ENCODE results near the gene TEAD2. TPM values are rescaled to one million over a fixed set of nuclear protein-coding genes. Genes with fewer than 3 reads are reported as not detected.
"Not testable (repeated sequence)": the region's sequence is repeated elsewhere in the genome, so short reads cannot be mapped to it uniquely, and the experiment has no call there.

Gene TEAD2
- total RNA-seq, 1 experiment from 2014 or later, result 106 TPM

- peak; percentile 62 for DNase-seq (ENCODE audit: low spot score)
- H3K9me3 Mint-ChIP-seq, result peaks cover 8% of the 10 kb centered on the region
- H3K27me3 Mint-ChIP-seq (ENCODE audit: low read depth), result peaks cover 22% of the 10 kb centered on the region
- peak; percentile 79 for ATAC-seq
- POLR2A ChIA-PET, result interaction anchor here (0.5 kb wide), 1 partner anchor 34 kb away, joined by 3 read pairs; the partner anchor contains the start of gene TEAD2
- TF ChIP-seq USF1 (CRISPR knock-in tag; IDR thresholded peaks at IDR 0.05) (no peak), EMX1 (CRISPR knock-in tag; IDR thresholded peaks at IDR 0.05) (no peak)
- TF ChIP-seq, protein P1, sequence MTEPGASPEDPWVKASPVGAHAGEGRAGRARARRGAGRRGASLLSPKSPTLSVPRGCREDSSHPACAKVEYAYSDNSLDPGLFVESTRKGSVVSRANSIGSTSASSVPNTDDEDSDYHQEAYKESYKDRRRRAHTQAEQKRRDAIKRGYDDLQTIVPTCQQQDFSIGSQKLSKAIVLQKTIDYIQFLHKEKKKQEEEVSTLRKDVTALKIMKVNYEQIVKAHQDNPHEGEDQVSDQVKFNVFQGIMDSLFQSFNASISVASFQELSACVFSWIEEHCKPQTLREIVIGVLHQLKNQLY (CRISPR knock-in tag; IDR thresholded peaks at IDR 0.05), result no peak
- TF ChIP-seq, protein P2, sequence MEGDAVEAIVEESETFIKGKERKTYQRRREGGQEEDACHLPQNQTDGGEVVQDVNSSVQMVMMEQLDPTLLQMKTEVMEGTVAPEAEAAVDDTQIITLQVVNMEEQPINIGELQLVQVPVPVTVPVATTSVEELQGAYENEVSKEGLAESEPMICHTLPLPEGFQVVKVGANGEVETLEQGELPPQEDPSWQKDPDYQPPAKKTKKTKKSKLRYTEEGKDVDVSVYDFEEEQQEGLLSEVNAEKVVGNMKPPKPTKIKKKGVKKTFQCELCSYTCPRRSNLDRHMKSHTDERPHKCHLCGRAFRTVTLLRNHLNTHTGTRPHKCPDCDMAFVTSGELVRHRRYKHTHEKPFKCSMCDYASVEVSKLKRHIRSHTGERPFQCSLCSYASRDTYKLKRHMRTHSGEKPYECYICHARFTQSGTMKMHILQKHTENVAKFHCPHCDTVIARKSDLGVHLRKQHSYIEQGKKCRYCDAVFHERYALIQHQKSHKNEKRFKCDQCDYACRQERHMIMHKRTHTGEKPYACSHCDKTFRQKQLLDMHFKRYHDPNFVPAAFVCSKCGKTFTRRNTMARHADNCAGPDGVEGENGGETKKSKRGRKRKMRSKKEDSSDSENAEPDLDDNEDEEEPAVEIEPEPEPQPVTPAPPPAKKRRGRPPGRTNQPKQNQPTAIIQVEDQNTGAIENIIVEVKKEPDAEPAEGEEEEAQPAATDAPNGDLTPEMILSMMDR (IDR thresholded peaks at IDR 0.05), result peak; percentile 67
- TF ChIP-seq, protein P3, sequence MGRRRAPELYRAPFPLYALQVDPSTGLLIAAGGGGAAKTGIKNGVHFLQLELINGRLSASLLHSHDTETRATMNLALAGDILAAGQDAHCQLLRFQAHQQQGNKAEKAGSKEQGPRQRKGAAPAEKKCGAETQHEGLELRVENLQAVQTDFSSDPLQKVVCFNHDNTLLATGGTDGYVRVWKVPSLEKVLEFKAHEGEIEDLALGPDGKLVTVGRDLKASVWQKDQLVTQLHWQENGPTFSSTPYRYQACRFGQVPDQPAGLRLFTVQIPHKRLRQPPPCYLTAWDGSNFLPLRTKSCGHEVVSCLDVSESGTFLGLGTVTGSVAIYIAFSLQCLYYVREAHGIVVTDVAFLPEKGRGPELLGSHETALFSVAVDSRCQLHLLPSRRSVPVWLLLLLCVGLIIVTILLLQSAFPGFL (CRISPR knock-in tag; IDR thresholded peaks at IDR 0.05; ENCODE audit: borderline replicate concordance), result no peak
- H3K36me3 Mint-ChIP-seq, result peaks cover 5% of the 10 kb centered on the region
- CTCF ChIA-PET, result interaction anchor here (0.6 to 1.9 kb wide), 33 partner anchors 10 to 540 kb away, joined by 3 to 20 read pairs (median 4); partner anchors contain the start of genes DKKL1, KASH5, SLC17A7 and TEAD2
- no peak overlapping the region for H3K27ac Mint-ChIP-seq
- H3K4me3 Mint-ChIP-seq, result no peak overlapping the region
- peaks cover 2% of the 10 kb centered on the region; the same call in 1 of the 2 replicates for H3K4me1 Mint-ChIP-seq
These were observed 34.2 kb downstream of the TEAD2 start for GRCh38 chr19:49327878-49328544.

GRCh38 chr19:49326165-49326704 is 36.0 kb downstream of the TEAD2 start:
- peaks cover 18% of the 10 kb centered on the region for H3K9me3 Mint-ChIP-seq
- H3K4me1 Mint-ChIP-seq, result no peaks in the 10 kb centered on the region
- DNase-seq (ENCODE audit: low spot score), result no peak
- peaks cover 15% of the 10 kb centered on the region for H3K27me3 Mint-ChIP-seq (ENCODE audit: low read depth)
- peaks cover 10% of the 10 kb centered on the region for H3K36me3 Mint-ChIP-seq
- no peak for TF ChIP-seq CDX4 (CRISPR knock-in tag; IDR thresholded peaks at IDR 0.05; ENCODE audit: borderline replicate concordance)
- no peak overlapping the region for H3K27ac Mint-ChIP-seq
- ATAC-seq, result no peak
- CTCF ChIA-PET, result interaction anchor here (1.2 to 1.4 kb wide), 2 partner anchors 25 to 198 kb away, joined by 4 read pairs; no protein-coding TSS in a partner anchor
- POLR2A ChIA-PET, result no interaction called here
- no peak overlapping the region for H3K4me3 Mint-ChIP-seq

GRCh38 chr19:49325756-49326155 is 36.5 kb downstream of the TEAD2 start:
- DNase-seq (ENCODE audit: low spot score); H3K4me3 Mint-ChIP-seq; H3K4me1 Mint-ChIP-seq; ATAC-seq; POLR2A ChIA-PET; H3K27ac Mint-ChIP-seq: not testable (repeated sequence)
- H3K9me3 Mint-ChIP-seq, result peaks cover 22% of the 10 kb centered on the region
- peaks cover 12% of the 10 kb centered on the region for H3K36me3 Mint-ChIP-seq
- CTCF ChIA-PET, result interaction anchor here (1.2 to 1.4 kb wide), 2 partner anchors 24 to 198 kb away, joined by 4 read pairs; no protein-coding TSS in a partner anchor
- peaks cover 15% of the 10 kb centered on the region for H3K27me3 Mint-ChIP-seq (ENCODE audit: low read depth)

DNA sequence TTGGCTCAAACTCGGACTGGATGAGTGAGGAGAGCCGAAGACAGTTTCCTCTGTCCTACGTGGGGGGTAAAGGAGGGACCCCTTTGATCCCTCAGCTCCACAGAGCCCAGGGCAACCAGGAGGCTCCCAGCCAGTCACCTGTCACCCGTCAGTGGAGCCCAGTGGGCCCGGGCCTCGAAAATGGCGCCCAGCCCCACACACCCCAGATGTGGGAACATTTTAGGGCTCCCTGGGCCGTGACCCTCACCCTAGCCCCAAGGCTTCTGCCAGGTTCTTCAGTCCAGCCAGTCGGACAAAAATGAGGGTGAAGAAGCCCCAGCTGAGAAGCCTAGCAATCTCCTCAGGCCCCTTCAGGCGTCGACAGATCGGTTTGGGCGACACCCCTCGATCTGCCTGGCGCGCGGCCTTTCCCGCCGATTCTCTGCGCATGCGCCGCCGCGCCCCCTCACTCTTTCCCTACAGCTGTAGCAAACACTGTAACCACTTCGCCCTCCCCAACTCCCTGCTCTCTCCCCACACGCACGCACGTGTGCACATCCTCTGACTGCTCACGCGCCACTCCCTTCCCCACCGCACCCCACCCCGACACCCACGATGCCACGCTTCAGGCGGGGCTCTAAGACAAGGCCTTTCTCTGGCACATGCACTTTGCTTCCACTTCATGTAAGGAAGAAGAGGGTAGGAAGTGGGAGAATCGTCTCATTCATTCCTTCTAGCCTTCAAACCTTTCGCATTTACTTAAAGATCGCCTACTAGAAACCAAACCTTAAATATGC is 37.2 kb downstream of the TEAD2 start, which contains the start of gene SLC6A16:
TSS of gene SLC6A16 (minus strand) at position 391 of the 776 bp plus-strand sequence. CDS start 13,844 bp downstream, outside the sequence.
- POLR2A ChIA-PET, result no interaction called here
- TF ChIP-seq, protein P4, sequence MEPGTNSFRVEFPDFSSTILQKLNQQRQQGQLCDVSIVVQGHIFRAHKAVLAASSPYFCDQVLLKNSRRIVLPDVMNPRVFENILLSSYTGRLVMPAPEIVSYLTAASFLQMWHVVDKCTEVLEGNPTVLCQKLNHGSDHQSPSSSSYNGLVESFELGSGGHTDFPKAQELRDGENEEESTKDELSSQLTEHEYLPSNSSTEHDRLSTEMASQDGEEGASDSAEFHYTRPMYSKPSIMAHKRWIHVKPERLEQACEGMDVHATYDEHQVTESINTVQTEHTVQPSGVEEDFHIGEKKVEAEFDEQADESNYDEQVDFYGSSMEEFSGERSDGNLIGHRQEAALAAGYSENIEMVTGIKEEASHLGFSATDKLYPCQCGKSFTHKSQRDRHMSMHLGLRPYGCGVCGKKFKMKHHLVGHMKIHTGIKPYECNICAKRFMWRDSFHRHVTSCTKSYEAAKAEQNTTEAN (CRISPR knock-in tag; IDR thresholded peaks at IDR 0.05), result no peak
- no peak for TF ChIP-seq NR1H2 (CRISPR knock-in tag; IDR thresholded peaks at IDR 0.05)
- TF ChIP-seq ELF4 (CRISPR knock-in tag; IDR thresholded peaks at IDR 0.05; ENCODE audit: low read depth), result no peak
- no peak for ATAC-seq
- Mint-ChIP-seq H3K27ac (no peak within 1 kb of the TSS), H3K36me3 (peaks cover 15% of the 10 kb centered on the region), H3K4me3 (no peak within 1 kb of the TSS), H3K27me3 (ENCODE audit: low read depth) (peaks cover 18% of the 10 kb centered on the region), H3K9me3 (peaks cover 28% of the 10 kb centered on the region), H3K4me1 (no peaks in the 10 kb centered on the region)
- CTCF ChIA-PET, result interaction anchor here (0.6 to 1.2 kb wide), 5 partner anchors 23 to 80 kb away, joined by 3 to 4 read pairs (median 3); no protein-coding TSS in a partner anchor
- no peak for DNase-seq (ENCODE audit: low spot score)

All from WTC11 (cell line).